Fibroblast of pulmonary artery (primary cell): ENCODE data around the gene GABRD.

Experiments
- DNase-seq: peaks from one replicate; pipeline ENCODE4 v3.0.0-alpha.2; 2010; ENCODE audit warnings: low read depth
- H3K4me3 ChIP-seq: replicated peaks from 2 replicates; pipeline ENCODE4 v1.5.1; 2011; ENCODE audit warnings: low read depth, mild to moderate bottlenecking, control low read depth, low read length, moderate library complexity
- TF ChIP-seq, protein P1 (sequence below): IDR thresholded peaks from 2 replicates; pipeline ENCODE4 v1.5.1; 2011; ENCODE audit warnings: mild to moderate bottlenecking, control low read depth, low read length, inconsistent platforms; ENCODE audit errors: missing control alignments

GABRD gene

DNA sequence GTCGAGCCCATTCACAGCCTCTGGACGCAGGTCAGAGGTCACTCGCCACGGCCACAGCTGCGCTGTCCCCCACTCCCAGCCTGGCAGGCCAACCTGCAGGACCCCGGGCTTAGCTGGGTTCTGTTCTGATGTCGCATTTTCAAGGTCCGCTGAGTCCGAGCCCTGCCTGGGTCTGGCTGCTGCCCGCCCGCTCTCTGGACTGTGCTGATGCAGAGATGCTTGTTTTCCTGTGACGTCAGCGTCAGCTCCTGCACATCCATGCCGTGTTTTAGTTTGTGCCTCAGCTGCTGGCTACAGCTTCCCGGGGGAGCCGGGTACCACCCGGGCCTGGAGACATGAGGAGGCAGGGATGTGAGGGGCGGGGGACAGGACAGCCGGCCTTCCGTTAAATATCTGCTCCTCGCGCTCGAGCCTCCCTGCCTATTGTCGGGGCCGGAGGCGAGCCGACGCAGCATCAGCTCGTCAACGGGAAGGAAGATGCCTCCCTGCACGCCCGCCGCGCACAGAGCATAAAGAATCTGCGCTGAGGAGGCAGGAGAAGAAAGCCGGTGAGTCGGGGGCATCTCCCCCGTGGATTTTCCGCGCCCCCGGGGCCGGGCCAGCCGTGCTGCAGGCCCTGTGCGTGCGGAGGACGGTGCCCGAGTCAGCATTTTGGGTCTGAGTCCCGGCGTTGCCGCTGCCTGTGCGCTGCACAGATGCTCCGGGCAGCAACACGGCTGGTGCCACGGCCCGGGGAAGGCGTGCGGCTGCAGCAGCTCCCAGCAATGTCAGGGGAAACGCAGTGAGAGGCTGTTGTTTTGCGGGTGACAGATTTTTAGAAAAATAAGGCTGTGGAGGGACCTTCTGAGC lies 54.5 kb downstream of the GABRD start:
- TF ChIP-seq, protein P1, sequence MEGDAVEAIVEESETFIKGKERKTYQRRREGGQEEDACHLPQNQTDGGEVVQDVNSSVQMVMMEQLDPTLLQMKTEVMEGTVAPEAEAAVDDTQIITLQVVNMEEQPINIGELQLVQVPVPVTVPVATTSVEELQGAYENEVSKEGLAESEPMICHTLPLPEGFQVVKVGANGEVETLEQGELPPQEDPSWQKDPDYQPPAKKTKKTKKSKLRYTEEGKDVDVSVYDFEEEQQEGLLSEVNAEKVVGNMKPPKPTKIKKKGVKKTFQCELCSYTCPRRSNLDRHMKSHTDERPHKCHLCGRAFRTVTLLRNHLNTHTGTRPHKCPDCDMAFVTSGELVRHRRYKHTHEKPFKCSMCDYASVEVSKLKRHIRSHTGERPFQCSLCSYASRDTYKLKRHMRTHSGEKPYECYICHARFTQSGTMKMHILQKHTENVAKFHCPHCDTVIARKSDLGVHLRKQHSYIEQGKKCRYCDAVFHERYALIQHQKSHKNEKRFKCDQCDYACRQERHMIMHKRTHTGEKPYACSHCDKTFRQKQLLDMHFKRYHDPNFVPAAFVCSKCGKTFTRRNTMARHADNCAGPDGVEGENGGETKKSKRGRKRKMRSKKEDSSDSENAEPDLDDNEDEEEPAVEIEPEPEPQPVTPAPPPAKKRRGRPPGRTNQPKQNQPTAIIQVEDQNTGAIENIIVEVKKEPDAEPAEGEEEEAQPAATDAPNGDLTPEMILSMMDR: no peak
- peak overlapping the region; percentile 48 for H3K4me3 ChIP-seq
- DNase-seq: peak; percentile 57

DNA sequence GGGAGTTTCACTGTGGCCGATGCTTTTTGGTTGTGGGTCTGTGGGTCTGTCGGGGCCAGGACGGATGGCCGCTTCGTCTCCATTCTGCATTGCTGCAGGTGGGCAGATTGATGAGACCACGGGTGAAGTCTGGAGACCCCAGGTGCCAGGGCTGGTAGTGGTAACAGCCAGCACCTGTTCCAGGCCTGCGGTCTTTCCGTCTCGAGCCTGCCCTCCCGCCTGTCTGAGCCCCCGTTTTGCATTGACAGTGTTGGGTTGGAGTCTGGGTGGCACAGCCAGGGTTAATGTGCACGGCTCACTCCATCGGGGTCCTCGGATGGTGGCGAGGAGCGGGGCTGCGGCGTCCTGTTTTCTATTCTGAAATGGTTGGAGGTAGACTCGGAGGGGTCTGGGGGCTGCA lies 55.3 kb downstream of the GABRD start:
- DNase-seq: no peak
- H3K4me3 ChIP-seq: no peak overlapping the region
- TF ChIP-seq, protein P1: no peak

DNA sequence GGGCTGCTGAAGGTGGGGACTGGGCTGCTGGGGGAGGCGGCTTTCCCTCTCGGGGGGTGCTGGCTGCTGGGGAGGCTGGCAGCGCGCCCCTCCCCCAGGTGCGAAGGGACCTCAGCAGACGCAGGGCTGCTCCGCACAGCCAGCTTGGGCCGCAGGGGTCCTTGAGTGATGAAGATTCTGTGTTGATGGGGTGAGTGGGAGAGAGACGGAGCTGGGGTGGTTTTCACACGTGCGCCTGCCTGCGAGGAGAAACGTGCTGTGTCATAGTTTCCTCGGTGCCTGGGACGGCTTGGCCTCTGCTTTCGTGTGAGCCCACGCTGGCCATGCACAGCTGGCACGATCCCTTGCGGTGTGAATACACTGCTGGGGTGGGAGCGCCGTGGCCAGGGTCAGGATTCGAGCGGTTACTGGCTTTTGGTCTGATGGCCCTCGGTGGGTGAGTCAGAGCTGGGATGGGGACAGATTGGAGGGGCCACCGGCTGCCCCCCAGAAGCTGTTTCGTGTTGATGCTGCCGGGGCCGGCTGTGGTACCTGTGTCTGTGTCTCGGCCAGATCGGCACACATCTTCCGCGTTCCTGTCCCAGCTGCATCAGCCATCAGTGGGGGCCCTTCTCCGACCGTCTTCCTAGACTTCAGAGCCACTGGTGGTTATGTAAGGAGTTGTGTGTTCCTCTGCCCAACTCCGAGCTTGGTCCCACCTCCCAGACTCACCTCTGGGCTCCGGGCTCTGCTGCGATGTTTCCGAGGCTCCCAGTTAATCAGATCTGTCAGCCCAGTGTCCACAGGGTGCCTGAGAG lies 56.0 kb downstream of the GABRD start:
- H3K4me3 ChIP-seq: no peak overlapping the region
- TF ChIP-seq, protein P1: no peak
- no peak for DNase-seq

DNA sequence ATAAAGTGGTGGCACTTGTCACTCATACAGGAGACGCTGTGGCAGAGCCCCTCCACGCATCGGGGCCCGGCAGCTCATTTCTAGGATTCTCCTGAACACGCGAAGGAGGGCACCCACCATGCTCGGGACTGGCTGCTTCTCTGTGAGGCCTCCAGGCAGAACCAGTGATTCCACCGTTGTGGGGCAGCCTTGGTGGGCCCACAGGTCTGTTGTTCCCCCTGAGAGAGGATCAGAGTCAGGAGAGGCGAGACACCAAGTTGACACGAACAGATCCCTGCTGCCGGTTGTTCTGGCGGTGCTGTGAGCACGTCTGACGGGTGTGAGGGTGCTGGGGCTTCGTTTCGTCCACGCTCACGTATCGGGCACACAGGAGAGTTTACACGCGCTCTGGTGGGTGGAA lies 57.7 kb downstream of the GABRD start:
- TF ChIP-seq, protein P1: no peak
- DNase-seq: no peak
- H3K4me3 ChIP-seq: no peak overlapping the region

DNA sequence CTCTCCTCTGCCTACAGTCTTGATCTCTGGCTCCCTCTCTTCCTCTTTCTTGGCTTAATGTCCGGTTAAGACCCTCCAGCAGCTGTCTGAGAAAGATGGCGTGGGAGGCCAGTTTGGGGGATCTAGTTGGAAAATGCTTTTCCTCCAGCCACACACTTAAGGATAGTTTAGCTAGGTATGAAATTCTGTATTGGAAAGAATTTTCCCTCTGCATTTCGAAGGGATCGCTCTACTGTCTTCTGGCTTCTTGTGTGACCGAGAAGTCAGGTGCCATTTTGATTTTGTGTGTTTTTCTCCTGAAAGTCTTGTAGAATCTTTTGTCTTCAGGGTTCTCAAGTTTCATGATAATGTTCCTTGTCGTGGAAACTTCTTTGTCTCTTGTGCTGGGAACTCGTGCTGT lies 59.0 kb downstream of the GABRD start:
- H3K4me3 ChIP-seq: no peak overlapping the region
- TF ChIP-seq, protein P1: no peak
- DNase-seq: no peak

DNA sequence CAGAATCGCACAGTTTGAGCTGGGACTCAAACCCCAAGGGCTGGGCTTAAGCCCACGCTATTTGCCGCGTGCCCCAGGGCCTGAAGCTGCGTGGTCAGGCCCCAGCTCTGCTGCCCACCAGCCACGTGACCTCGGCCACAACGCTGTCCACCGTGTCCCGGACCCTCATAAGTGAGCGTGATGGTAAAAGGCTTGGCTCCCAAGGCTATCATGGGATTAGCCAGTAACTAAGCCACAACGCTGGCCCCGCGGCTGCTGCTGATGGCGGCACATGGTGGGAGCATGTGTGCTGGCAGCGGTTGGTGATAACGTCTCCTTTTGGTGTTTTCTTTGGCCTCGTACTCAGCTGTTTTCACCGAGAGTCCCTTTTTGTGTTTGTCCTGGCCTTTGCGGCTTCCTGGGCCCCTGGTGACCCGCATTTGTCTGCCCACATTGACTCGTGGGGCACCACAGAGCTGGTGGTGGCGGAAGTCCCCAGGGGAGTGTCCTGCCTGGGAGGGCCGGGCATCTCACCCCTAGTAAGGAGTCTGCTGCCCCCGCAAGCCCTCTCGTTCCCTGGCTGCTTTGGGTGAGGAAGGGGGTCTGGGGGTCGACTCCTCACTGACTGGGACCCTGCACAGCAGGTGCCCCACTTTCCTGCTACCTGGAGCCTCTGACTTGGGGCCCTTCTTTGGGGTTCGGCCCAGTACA lies 60.4 kb downstream of the GABRD start:
- TF ChIP-seq, protein P1: no peak
- no peak for DNase-seq
- H3K4me3 ChIP-seq: no peak overlapping the region
